ENCODE measurements around the gene NELFCD. TPM values are rescaled to one million over a fixed set of nuclear protein-coding genes. Genes with fewer than 3 reads are reported as not detected.
A peak's percentile ranks its signal among the peaks of the same experiment; 100 is the strongest.
"Not testable (repeated sequence)": the region's sequence is repeated elsewhere in the genome, so short reads cannot be mapped to it uniquely, and the experiment has no call there.

Gene NELFCD
- polyA plus RNA-seq, 4 donors = 71.6 to 150 (median 125) TPM

- DNase-seq (ENCODE audit: low read depth in 4 of 4, low spot score in 3 of 4) = no peak
Measured at GRCh38 chr20:58971429-58971828, 9.6 kb upstream of the NELFCD start.

GRCh38 chr20:58973179-58973578 is 7.9 kb upstream of the NELFCD start:
- DNase-seq (ENCODE audit: low read depth in 4 of 4, low spot score in 3 of 4) = no peak

DNA sequence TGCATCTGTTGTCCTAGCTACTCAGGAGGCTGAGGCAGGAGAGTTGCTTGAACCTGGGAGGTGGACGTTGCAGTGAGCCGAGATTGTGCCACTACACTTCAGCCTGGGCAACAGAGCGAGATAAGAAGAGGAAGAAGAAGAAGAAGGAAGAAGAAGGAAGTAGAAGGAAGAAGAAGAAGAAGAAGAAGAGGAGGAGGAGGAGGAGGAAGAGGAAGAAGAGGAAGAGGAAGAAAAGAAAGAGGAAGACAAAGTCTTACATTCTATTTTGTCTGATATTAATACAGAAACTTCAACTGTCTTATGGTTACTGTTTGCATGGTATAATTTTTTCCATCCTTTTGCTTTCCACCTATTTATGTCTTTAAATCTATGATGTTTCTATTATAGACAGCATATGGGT is 7.2 kb upstream of the NELFCD start:
- DNase-seq (ENCODE audit: low read depth in 4 of 4, low spot score in 3 of 4) = no peak

DNA sequence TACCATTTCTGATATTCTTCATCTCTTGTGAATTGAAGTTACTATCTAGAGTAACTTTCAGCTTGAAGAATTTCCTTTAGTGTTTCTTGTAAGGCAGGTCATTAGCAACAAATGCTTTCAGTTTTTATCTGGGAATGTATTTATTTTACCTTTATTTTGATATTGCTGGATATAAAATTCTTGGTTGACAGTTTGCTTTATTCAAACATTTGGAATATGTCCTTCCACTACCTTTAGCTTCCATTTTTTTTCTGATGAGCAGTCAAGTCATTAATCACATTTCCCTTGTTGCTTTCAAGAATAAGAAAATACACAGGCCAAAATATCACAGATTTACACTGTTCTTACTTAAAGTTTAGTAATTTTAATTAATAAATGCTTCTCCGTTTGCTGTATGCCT is 5.7 kb upstream of the NELFCD start:
- no peak for DNase-seq (ENCODE audit: low read depth in 4 of 4, low spot score in 3 of 4)

- no peak for DNase-seq (ENCODE audit: low read depth in 4 of 4, low spot score in 3 of 4)
Measured at GRCh38 chr20:58976061-58976730, 4.9 kb upstream of the NELFCD start.

GRCh38 chr20:58978351-58979190 is 2.5 kb upstream of the NELFCD start:
- no peak for DNase-seq (ENCODE audit: low read depth in 4 of 4, low spot score in 3 of 4)

- peak in 2 of 4 donors; percentile 24 to 33 for DNase-seq (ENCODE audit: low read depth in 4 of 4, low spot score in 3 of 4)
Measured at GRCh38 chr20:58981628-58982364, 740 bp downstream of the NELFCD start.

GRCh38 chr20:58982406-58983114 is 1.5 kb downstream of the NELFCD start:
- DNase-seq (ENCODE audit: low read depth in 4 of 4, low spot score in 3 of 4) = no peak

DNA sequence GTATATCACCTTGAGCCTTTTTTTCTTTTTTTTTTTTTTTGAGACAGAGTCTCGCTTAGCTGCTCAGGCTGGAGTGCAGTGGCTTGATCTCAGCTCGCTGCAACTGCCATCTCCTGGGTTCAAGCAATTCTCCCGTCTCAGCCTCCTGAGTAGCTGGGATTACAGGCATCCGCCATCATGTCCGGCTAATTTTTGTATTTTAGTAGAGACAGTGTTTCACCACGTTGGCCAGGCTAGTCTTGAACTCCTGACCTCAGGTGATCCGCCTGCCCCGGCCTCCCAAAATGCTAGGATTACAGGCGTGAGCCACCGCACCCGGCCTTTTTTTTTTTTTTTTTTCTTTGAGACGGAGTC is 2.0 kb downstream of the NELFCD start:
- DNase-seq (ENCODE audit: low read depth in 4 of 4, low spot score in 3 of 4) = not testable (repeated sequence)

DNA sequence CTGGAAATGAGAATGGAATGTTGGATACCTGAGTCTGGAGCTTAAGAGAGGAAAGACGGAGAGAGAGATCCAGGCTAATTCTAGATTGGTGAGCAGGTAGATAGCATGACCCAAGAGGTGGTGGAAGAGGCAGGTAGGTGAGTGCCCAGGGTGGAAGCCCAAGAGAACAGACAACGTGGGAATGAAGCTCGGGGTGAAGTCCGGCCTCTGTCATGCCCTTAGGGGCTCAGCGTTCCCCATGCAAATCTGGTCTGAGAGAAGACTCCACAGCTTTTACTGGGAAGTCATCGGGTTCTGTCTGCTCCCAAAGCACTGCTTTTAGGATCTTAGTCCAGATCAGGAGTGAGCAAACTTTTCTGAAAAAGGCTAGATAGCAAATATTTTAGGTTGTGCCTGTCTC is 3.6 kb downstream of the NELFCD start:
- no peak for DNase-seq (ENCODE audit: low read depth in 4 of 4, low spot score in 3 of 4)

GRCh38 chr20:58985656-58986055 is 4.6 kb downstream of the NELFCD start:
- no peak for DNase-seq (ENCODE audit: low read depth in 4 of 4, low spot score in 3 of 4)

GRCh38 chr20:58986286-58986967 is 5.4 kb downstream of the NELFCD start:
- DNase-seq (ENCODE audit: low read depth in 4 of 4, low spot score in 3 of 4) = no peak

GRCh38 chr20:58986968-58987517 is 6.0 kb downstream of the NELFCD start:
- DNase-seq (ENCODE audit: low read depth in 4 of 4, low spot score in 3 of 4) = no peak

DNA sequence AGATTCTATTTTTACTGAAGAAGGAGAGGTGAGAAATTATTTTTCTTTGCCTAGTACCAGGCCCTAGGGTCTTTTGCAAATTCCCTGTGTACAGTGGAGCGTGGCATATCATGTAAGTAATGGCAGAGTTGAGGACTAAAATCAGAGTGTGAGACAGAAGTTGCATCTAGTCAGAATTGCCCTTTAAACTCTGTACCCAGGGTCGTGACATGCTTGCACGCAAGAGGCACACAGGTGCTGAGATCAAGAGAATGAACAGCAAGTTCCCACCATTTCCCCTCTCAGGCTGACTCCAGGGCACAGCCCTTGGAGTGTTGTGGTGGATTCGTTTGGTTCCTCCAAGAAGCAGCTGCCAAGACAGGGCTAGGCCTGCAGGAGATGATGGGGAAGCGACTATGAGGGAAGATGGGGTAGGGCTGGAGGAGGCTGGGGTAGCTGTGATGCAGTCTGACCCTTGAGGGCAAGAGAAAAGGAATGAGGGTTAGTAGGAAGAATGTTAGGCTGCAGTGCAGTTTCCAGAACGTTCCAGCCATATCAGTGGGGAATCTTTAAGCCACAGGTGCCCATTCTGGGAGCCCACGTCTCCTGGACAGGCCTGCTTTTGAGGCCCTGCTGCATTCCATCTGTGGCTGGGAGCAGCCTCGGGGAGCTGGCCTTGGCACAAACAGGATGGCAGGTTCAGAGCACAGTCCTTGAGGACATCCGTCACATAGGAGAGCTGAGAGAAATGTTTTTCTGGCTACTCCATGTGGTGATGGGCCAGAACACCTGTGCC is 6.9 kb downstream of the NELFCD start:
- no peak for DNase-seq (ENCODE audit: low read depth in 4 of 4, low spot score in 3 of 4)

- no peak for DNase-seq (ENCODE audit: low read depth in 4 of 4, low spot score in 3 of 4)
Measured at GRCh38 chr20:58988565-58988882, 7.5 kb downstream of the NELFCD start.

DNA sequence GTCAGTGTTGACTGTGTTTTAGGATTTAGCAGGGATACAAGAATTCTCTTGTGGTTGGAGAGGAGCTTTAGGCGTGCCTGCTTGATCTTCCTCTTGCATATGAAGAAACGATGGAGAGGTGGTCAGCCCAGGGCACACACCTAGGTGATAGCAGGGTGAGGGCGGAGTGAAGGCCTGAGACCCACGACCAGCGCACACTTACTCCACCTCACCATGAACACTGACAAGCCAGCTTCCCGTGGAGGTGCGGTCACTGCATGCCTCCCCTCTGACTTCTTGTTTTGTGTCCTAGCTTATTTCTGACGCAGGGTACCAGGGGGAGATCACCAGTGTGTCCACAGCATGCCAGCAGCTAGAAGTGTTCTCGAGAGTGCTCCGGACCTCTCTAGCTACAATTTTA is 8.1 kb downstream of the NELFCD start:
- DNase-seq (ENCODE audit: low read depth in 4 of 4, low spot score in 3 of 4) = no peak

DNA sequence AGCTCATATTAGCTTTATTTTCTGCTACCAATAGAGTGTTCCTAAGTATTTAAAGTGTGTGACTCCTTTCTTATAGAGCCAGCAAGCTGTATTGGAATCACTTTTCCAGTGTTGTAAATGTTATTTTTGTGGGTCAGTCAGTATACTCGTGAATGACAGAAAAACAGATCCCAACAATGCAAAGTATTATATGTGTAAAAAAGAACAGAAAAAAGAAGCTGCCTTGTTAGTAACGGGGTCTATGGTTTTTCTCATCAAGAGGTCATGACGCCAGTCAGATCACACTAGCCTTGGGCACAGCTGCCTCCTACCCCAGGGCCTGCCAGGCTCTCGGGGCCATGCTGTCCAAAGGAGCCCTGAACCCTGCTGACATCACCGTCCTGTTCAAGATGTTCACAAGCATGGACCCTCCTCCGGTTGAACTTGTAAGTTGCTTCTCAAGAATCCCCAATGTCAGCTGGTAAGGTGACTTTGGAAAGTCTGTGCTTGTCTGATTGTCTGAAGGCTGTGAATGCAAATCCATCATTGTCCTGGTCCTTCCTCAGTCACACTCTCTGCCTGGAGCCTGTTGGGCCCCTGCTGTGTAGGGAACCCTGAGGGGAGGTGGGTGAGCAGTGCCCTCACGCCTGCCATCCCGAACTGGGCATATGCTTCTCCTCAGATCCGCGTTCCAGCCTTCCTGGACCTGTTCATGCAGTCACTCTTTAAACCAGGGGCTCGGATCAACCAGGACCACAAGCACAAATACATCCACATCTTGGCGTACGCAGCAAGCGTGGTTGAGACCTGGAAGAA is 9.8 kb downstream of the NELFCD start:
- no peak for DNase-seq (ENCODE audit: low read depth in 4 of 4, low spot score in 3 of 4)

GRCh38 chr20:58991715-58992114 is 10.7 kb downstream of the NELFCD start:
- DNase-seq (ENCODE audit: low read depth in 4 of 4, low spot score in 3 of 4) = no peak

DNA sequence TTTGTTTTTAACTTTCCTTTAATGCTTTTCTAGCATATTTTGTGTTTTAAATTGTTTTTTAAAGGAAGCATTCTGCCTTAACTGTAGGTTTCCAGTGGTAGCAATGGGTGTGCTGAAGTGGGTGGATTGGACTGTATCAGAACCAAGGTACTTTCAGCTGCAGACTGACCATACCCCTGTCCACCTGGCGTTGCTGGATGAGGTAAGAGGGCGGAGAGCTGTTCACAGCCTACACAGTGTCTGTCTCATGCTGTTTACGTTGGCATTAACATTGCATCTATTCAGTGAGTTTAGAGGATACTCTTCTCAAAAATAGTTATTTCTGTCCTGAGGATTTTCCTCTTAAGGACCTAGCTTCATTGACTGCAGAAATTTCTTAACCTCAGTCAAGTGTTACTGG is 11.9 kb downstream of the NELFCD start:
- no peak for DNase-seq (ENCODE audit: low read depth in 4 of 4, low spot score in 3 of 4)

All from left renal pelvis (tissue), 4 donors.